ENCODE measurements around the gene XG.
"Not testable (repeated sequence)": the region's sequence is repeated elsewhere in the genome, so short reads cannot be mapped to it uniquely, and the experiment has no call there.

Gene XG

GRCh38 chrX:2811271-2811670, 59.4 kb downstream of the XG start:
- TF ChIP-seq CTCF (IDR thresholded peaks at IDR 0.05; ENCODE audit: control insufficient read depth, extremely low read depth, insufficient read depth) = no peak

GRCh38 chrX:2812161-2812907, 60.5 kb downstream of the XG start:
- not testable (repeated sequence) for DNase-seq (ENCODE audit: low read depth); H3K4me3 ChIP-seq (ENCODE audit: low read depth, low read length)
- peak; percentile 55 for TF ChIP-seq CTCF (IDR thresholded peaks at IDR 0.05; ENCODE audit: control insufficient read depth, extremely low read depth, insufficient read depth)

More at GRCh38 chrX:2811271-2811670, 59.4 kb downstream of the XG start:
- no peak for DNase-seq (ENCODE audit: low read depth)
- H3K4me3 ChIP-seq (ENCODE audit: low read depth, low read length) = no peak overlapping the region

- DNase-seq (ENCODE audit: low read depth) = no peak
Measured at GRCh38 chrX:2817036-2817435, 65.2 kb downstream of the XG start.

GRCh38 chrX:2819345-2820135, 67.7 kb downstream of the XG start:
- DNase-seq (ENCODE audit: low read depth) = no peak
- no peak overlapping the region for H3K4me3 ChIP-seq (ENCODE audit: low read depth, low read length)
- TF ChIP-seq CTCF (IDR thresholded peaks at IDR 0.05; ENCODE audit: control insufficient read depth, extremely low read depth, insufficient read depth) = peak; percentile 41

More at GRCh38 chrX:2817036-2817435, 65.2 kb downstream of the XG start:
- H3K4me3 ChIP-seq (ENCODE audit: low read depth, low read length) = no peak overlapping the region
- no peak for TF ChIP-seq CTCF (IDR thresholded peaks at IDR 0.05; ENCODE audit: control insufficient read depth, extremely low read depth, insufficient read depth)

- DNase-seq (ENCODE audit: low read depth) = no peak
- no peak for TF ChIP-seq CTCF (IDR thresholded peaks at IDR 0.05; ENCODE audit: control insufficient read depth, extremely low read depth, insufficient read depth)
- no peak overlapping the region for H3K4me3 ChIP-seq (ENCODE audit: low read depth, low read length)
Measured at GRCh38 chrX:2820136-2820771, 68.4 kb downstream of the XG start.

- H3K4me3 ChIP-seq (ENCODE audit: low read depth, low read length) = no peak overlapping the region
- DNase-seq (ENCODE audit: low read depth) = no peak
- TF ChIP-seq CTCF (IDR thresholded peaks at IDR 0.05; ENCODE audit: control insufficient read depth, extremely low read depth, insufficient read depth) = no peak
Measured at GRCh38 chrX:2823795-2824386, 72.1 kb downstream of the XG start.
